Activated T-helper 2 cell treated with anti-CD3 and anti-CD28 coated beads, Interferon-gamma antibody, Interleukin-2, Interleukin-4, amounts not matched to agents 10 μg/mL and 5 μg/mL and 100 μg/mL, durations not matched to agents 14 hours and 24 hours and 36 hours (primary cell): ENCODE measurements around the gene DUSP6. TPM values are rescaled to one million over a fixed set of nuclear protein-coding genes. Genes with fewer than 3 reads are reported as not detected.
"Not testable (repeated sequence)": the region's sequence is repeated elsewhere in the genome, so short reads cannot be mapped to it uniquely, and the experiment has no call there.

ENCODE experiments used
- DNase-seq: peaks from one replicate; pipeline ENCODE4 v3.0.0; 2021; ENCODE audit warnings: low spot score
- H3K27ac Mint-ChIP-seq: one replicate; pipeline ENCODE4 v1.8.0; 2021; ENCODE audit warnings: mixed read lengths
- H3K27me3 Mint-ChIP-seq: one replicate; pipeline ENCODE4 v1.8.0; 2021; ENCODE audit warnings: low read depth, mixed read lengths
- H3K36me3 Mint-ChIP-seq: one replicate; pipeline ENCODE4 v1.8.0; 2021; ENCODE audit warnings: low read depth, mixed read lengths
- H3K4me1 Mint-ChIP-seq: one replicate; pipeline ENCODE4 v1.8.0; 2021; ENCODE audit warnings: low read depth, mixed read lengths
- H3K4me3 Mint-ChIP-seq: one replicate; pipeline ENCODE4 v1.8.0; 2021; ENCODE audit warnings: low read depth, mild to moderate bottlenecking, moderate library complexity, mixed read lengths
- H3K9me3 Mint-ChIP-seq: one replicate; pipeline ENCODE4 v1.8.0; 2021; ENCODE audit warnings: mixed read lengths
- intact Hi-C: fragments of 100-400 bp; cut with micrococcal nuclease; formaldehyde crosslinking; loops from one replicate; pipeline ENCODE4 v1.15.1; 2023
- total RNA-seq: library from RNA; stranded (reverse); gene quantifications from 2 replicates; pipeline ENCODE4 v1.2.3, GENCODE V29; 2022

The DUSP6 gene
- total RNA-seq, 1 donor from 2014 or later, result 75.7 TPM

GRCh38 chr12:89345830-89346740, 6.2 kb downstream of the DUSP6 start:
- Mint-ChIP-seq H3K27ac (peak overlapping the region; percentile 92), H3K4me1 (peaks cover 70% of the 10 kb centered on the region), H3K4me3 (peak overlapping the region; percentile 97), H3K36me3 (peaks cover 74% of the 10 kb centered on the region), H3K9me3 (peaks cover 11% of the 10 kb centered on the region), H3K27me3 (no peaks in the 10 kb centered on the region)
- DNase-seq, result peak; percentile 55
- intact Hi-C loops, result loop anchor here (1.0 kb wide), 1 partner anchor 12 kb away; no protein-coding TSS in a partner anchor

- peaks cover 11% of the 10 kb centered on the region for H3K9me3 Mint-ChIP-seq
- peaks cover 67% of the 10 kb centered on the region for H3K36me3 Mint-ChIP-seq
- no peak for DNase-seq
- no peak overlapping the region for H3K4me3 Mint-ChIP-seq
- H3K4me1 Mint-ChIP-seq, result peaks cover 73% of the 10 kb centered on the region
- intact Hi-C loops, result no loop called here
- no peaks in the 10 kb centered on the region for H3K27me3 Mint-ChIP-seq
- peak overlapping the region; percentile 25 for H3K27ac Mint-ChIP-seq
Measured at GRCh38 chr12:89345376-89345775, 6.9 kb downstream of the DUSP6 start.

- H3K27me3 Mint-ChIP-seq, result no peaks in the 10 kb centered on the region
- no peak overlapping the region for H3K4me3 Mint-ChIP-seq
- H3K4me1 Mint-ChIP-seq, result peaks cover 77% of the 10 kb centered on the region
- H3K36me3 Mint-ChIP-seq, result peaks cover 64% of the 10 kb centered on the region
- no peak for DNase-seq
- intact Hi-C loops, result no loop called here
- H3K27ac Mint-ChIP-seq, result peak overlapping the region; percentile 20
- peaks cover 11% of the 10 kb centered on the region for H3K9me3 Mint-ChIP-seq
Measured at GRCh38 chr12:89344862-89345202, 7.5 kb downstream of the DUSP6 start.

- H3K4me1 Mint-ChIP-seq, result peaks cover 83% of the 10 kb centered on the region
- intact Hi-C loops, result no loop called here
- peaks cover 11% of the 10 kb centered on the region for H3K9me3 Mint-ChIP-seq
- no peak overlapping the region for H3K4me3 Mint-ChIP-seq
- no peak for DNase-seq
- H3K27me3 Mint-ChIP-seq, result no peaks in the 10 kb centered on the region
- H3K36me3 Mint-ChIP-seq, result peaks cover 62% of the 10 kb centered on the region
- H3K27ac Mint-ChIP-seq, result peak overlapping the region; percentile 20
Measured at GRCh38 chr12:89344043-89344861, 8.0 kb downstream of the DUSP6 start.

GRCh38 chr12:89343127-89343526, 9.2 kb downstream of the DUSP6 start:
- no peaks in the 10 kb centered on the region for H3K27me3 Mint-ChIP-seq
- H3K4me1 Mint-ChIP-seq, result peaks cover 72% of the 10 kb centered on the region
- no peak for DNase-seq
- intact Hi-C loops, result no loop called here
- no peak overlapping the region for H3K4me3 Mint-ChIP-seq
- peaks cover 51% of the 10 kb centered on the region for H3K36me3 Mint-ChIP-seq
- peaks cover 11% of the 10 kb centered on the region for H3K9me3 Mint-ChIP-seq
- H3K27ac Mint-ChIP-seq, result no peak overlapping the region

GRCh38 chr12:89340861-89341260, 11.4 kb downstream of the DUSP6 start:
- DNase-seq, result no peak
- H3K27ac Mint-ChIP-seq, result no peak overlapping the region
- H3K27me3 Mint-ChIP-seq, result no peaks in the 10 kb centered on the region
- peaks cover 53% of the 10 kb centered on the region for H3K4me1 Mint-ChIP-seq
- intact Hi-C loops, result no loop called here
- H3K9me3 Mint-ChIP-seq, result peaks cover 11% of the 10 kb centered on the region
- no peak overlapping the region for H3K4me3 Mint-ChIP-seq
- peaks cover 33% of the 10 kb centered on the region for H3K36me3 Mint-ChIP-seq

GRCh38 chr12:89339526-89339925, 12.8 kb downstream of the DUSP6 start:
- intact Hi-C loops, result no loop called here
- peak overlapping the region; percentile 8 for H3K27ac Mint-ChIP-seq
- peaks cover 11% of the 10 kb centered on the region for H3K9me3 Mint-ChIP-seq
- H3K4me1 Mint-ChIP-seq, result peaks cover 54% of the 10 kb centered on the region
- H3K27me3 Mint-ChIP-seq, result no peaks in the 10 kb centered on the region
- H3K36me3 Mint-ChIP-seq, result peaks cover 32% of the 10 kb centered on the region
- DNase-seq, result no peak
- H3K4me3 Mint-ChIP-seq, result no peak overlapping the region

GRCh38 chr12:89337136-89337535, 15.2 kb downstream of the DUSP6 start:
- H3K27me3 Mint-ChIP-seq, H3K9me3 Mint-ChIP-seq, H3K4me3 Mint-ChIP-seq, intact Hi-C loops, H3K27ac Mint-ChIP-seq, DNase-seq: not testable (repeated sequence)
- Mint-ChIP-seq H3K4me1 (peaks cover 60% of the 10 kb centered on the region), H3K36me3 (peaks cover 23% of the 10 kb centered on the region)

- Mint-ChIP-seq H3K9me3 (peaks cover 15% of the 10 kb centered on the region), H3K4me3 (no peak overlapping the region), H3K27me3 (no peaks in the 10 kb centered on the region), H3K4me1 (peaks cover 46% of the 10 kb centered on the region), H3K36me3 (peaks cover 28% of the 10 kb centered on the region), H3K27ac (peak overlapping the region; percentile 10)
- no peak for DNase-seq
- intact Hi-C loops, result loop anchor here (2.0 kb wide), 1 partner anchor 17 kb away; the partner anchor contains the start of gene DUSP6
Measured at GRCh38 chr12:89335452-89336244, 16.7 kb downstream of the DUSP6 start.

GRCh38 chr12:89334548-89335169, 17.6 kb downstream of the DUSP6 start:
- no peak for DNase-seq
- peaks cover 40% of the 10 kb centered on the region for H3K4me1 Mint-ChIP-seq
- peaks cover 22% of the 10 kb centered on the region for H3K9me3 Mint-ChIP-seq
- intact Hi-C loops, result loop anchor here (1.0 to 5.0 kb wide), 4 partner anchors 12 to 172 kb away; partner anchors contain the start of gene DUSP6
- no peak overlapping the region for H3K4me3 Mint-ChIP-seq
- H3K36me3 Mint-ChIP-seq, result peaks cover 27% of the 10 kb centered on the region
- no peak overlapping the region for H3K27ac Mint-ChIP-seq
- no peaks in the 10 kb centered on the region for H3K27me3 Mint-ChIP-seq

- Mint-ChIP-seq H3K27ac (peak overlapping the region; percentile 83), H3K36me3 (peaks cover 29% of the 10 kb centered on the region), H3K4me1 (peaks cover 41% of the 10 kb centered on the region), H3K27me3 (no peaks in the 10 kb centered on the region), H3K9me3 (peaks cover 26% of the 10 kb centered on the region), H3K4me3 (peak overlapping the region; percentile 54)
- intact Hi-C loops, result loop anchor here (1.0 to 5.0 kb wide), 4 partner anchors 13 to 171 kb away; partner anchors contain the start of gene DUSP6
- peak; percentile 47 for DNase-seq
Measured at GRCh38 chr12:89333564-89334252, 18.6 kb downstream of the DUSP6 start.
